ENCODE measurements around the gene URAD.
"Not testable (repeated sequence)": the region's sequence is repeated elsewhere in the genome, so short reads cannot be mapped to it uniquely, and the experiment has no call there.

Gene URAD

GRCh38 chr13:27966641-27967202, 21.8 kb downstream of the URAD start:
- Histone ChIP-seq H3K4me1 (ENCODE audit: low read length) (no peaks in the 10 kb centered on the region), H3K27ac (ENCODE audit: low read length) (no peak overlapping the region), H4K20me1 (ENCODE audit: insufficient read depth, low read length) (no peaks in the 10 kb centered on the region), H3K9ac (ENCODE audit: low read length) (no peak overlapping the region), H3K79me2 (ENCODE audit: low read length) (no peaks in the 10 kb centered on the region), H3K4me2 (ENCODE audit: low read length) (no peak overlapping the region), H2AFZ (ENCODE audit: low read depth, low read length) (no peak overlapping the region), H3K36me3 (replicated peaks; ENCODE audit: low read depth, low read length) (no peaks in the 10 kb centered on the region), H3K9me3 (ENCODE audit: insufficient read depth, low read length) (no peaks in the 10 kb centered on the region), H3K4me3 (ENCODE audit: low read length) (no peak overlapping the region), H3K27me3 (ENCODE audit: low read depth, low read length) (no peaks in the 10 kb centered on the region)
- no peak for TF ChIP-seq EZH2phosphoT487 (IDR thresholded peaks at IDR 0.05; ENCODE audit: low read depth)
- TF ChIP-seq, protein P1, sequence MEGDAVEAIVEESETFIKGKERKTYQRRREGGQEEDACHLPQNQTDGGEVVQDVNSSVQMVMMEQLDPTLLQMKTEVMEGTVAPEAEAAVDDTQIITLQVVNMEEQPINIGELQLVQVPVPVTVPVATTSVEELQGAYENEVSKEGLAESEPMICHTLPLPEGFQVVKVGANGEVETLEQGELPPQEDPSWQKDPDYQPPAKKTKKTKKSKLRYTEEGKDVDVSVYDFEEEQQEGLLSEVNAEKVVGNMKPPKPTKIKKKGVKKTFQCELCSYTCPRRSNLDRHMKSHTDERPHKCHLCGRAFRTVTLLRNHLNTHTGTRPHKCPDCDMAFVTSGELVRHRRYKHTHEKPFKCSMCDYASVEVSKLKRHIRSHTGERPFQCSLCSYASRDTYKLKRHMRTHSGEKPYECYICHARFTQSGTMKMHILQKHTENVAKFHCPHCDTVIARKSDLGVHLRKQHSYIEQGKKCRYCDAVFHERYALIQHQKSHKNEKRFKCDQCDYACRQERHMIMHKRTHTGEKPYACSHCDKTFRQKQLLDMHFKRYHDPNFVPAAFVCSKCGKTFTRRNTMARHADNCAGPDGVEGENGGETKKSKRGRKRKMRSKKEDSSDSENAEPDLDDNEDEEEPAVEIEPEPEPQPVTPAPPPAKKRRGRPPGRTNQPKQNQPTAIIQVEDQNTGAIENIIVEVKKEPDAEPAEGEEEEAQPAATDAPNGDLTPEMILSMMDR (IDR thresholded peaks at IDR 0.05; ENCODE audit: low read depth, low read length) = no peak

GRCh38 chr13:27965740-27966640, 22.5 kb downstream of the URAD start:
- no peaks in the 10 kb centered on the region for H4K20me1 ChIP-seq (ENCODE audit: insufficient read depth, low read length)
- no peak overlapping the region for H3K27ac ChIP-seq (ENCODE audit: low read length)
- no peak overlapping the region for H3K4me2 ChIP-seq (ENCODE audit: low read length)
- H2AFZ ChIP-seq (ENCODE audit: low read depth, low read length) = no peak overlapping the region
- H3K9me3 ChIP-seq (ENCODE audit: insufficient read depth, low read length) = no peaks in the 10 kb centered on the region
- no peaks in the 10 kb centered on the region for H3K27me3 ChIP-seq (ENCODE audit: low read depth, low read length)
- no peaks in the 10 kb centered on the region for H3K4me1 ChIP-seq (ENCODE audit: low read length)
- no peak overlapping the region for H3K9ac ChIP-seq (ENCODE audit: low read length)
- no peak overlapping the region for H3K4me3 ChIP-seq (ENCODE audit: low read length)
- TF ChIP-seq EZH2phosphoT487 (IDR thresholded peaks at IDR 0.05; ENCODE audit: low read depth) = no peak
- no peaks in the 10 kb centered on the region for H3K79me2 ChIP-seq (ENCODE audit: low read length)
- no peaks in the 10 kb centered on the region for H3K36me3 ChIP-seq (replicated peaks; ENCODE audit: low read depth, low read length)

GRCh38 chr13:27965343-27965739, 23.2 kb downstream of the URAD start:
- no peak overlapping the region for H3K9ac ChIP-seq (ENCODE audit: low read length)
- no peaks in the 10 kb centered on the region for H3K4me1 ChIP-seq (ENCODE audit: low read length)
- no peak overlapping the region for H3K4me2 ChIP-seq (ENCODE audit: low read length)

DNA sequence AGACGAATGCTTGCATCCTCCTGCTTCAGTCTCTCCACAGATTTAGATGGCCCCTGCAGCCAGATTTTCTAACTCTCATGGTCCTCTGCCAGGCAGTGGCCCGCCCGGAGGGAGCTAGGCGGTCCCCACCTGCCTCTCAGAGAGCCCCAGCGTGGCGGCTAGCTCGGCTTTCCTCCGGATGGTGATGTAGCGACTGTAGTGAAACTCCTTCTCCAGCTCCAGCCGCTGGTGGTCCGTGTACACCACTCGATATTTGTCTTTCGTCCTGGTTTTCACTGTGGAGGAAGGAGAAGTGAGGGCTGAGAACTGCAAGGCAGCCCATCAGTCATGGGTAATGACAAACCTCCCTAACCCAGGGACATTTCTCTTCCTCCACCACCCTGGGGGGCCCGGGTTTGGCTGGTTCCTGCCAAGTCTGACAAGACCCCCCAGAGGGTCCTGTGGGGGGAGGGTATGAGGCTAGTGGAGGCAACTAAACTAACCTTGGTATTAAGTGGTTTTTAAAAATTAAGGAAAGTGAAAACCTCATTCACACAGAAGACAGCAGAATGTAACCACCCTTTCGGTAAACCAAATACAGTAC, 23.7 kb downstream of the URAD start:
- Histone ChIP-seq H3K36me3 (replicated peaks; ENCODE audit: low read depth, low read length) (no peaks in the 10 kb centered on the region), H4K20me1 (ENCODE audit: insufficient read depth, low read length) (no peaks in the 10 kb centered on the region), H3K4me2 (ENCODE audit: low read length) (no peak overlapping the region), H3K9me3 (ENCODE audit: insufficient read depth, low read length) (no peaks in the 10 kb centered on the region), H3K79me2 (ENCODE audit: low read length) (no peaks in the 10 kb centered on the region), H3K4me3 (ENCODE audit: low read length) (no peak overlapping the region), H3K9ac (ENCODE audit: low read length) (no peak overlapping the region), H3K4me1 (ENCODE audit: low read length) (no peaks in the 10 kb centered on the region), H2AFZ (ENCODE audit: low read depth, low read length) (no peak overlapping the region), H3K27ac (ENCODE audit: low read length) (no peak overlapping the region), H3K27me3 (ENCODE audit: low read depth, low read length) (no peaks in the 10 kb centered on the region)
- TF ChIP-seq, protein P1 (IDR thresholded peaks at IDR 0.05; ENCODE audit: low read depth, low read length) = no peak
- TF ChIP-seq EZH2phosphoT487 (IDR thresholded peaks at IDR 0.05; ENCODE audit: low read depth) = no peak

More at GRCh38 chr13:27965343-27965739, 23.2 kb downstream of the URAD start:
- TF ChIP-seq, protein P1 (IDR thresholded peaks at IDR 0.05; ENCODE audit: low read depth, low read length) = no peak
- no peak for TF ChIP-seq EZH2phosphoT487 (IDR thresholded peaks at IDR 0.05; ENCODE audit: low read depth)
- Histone ChIP-seq H3K36me3 (replicated peaks; ENCODE audit: low read depth, low read length) (no peaks in the 10 kb centered on the region), H3K9me3 (ENCODE audit: insufficient read depth, low read length) (no peaks in the 10 kb centered on the region), H2AFZ (ENCODE audit: low read depth, low read length) (no peak overlapping the region), H3K79me2 (ENCODE audit: low read length) (no peaks in the 10 kb centered on the region), H3K27ac (ENCODE audit: low read length) (no peak overlapping the region), H4K20me1 (ENCODE audit: insufficient read depth, low read length) (no peaks in the 10 kb centered on the region), H3K27me3 (ENCODE audit: low read depth, low read length) (no peaks in the 10 kb centered on the region), H3K4me3 (ENCODE audit: low read length) (no peak overlapping the region)

DNA sequence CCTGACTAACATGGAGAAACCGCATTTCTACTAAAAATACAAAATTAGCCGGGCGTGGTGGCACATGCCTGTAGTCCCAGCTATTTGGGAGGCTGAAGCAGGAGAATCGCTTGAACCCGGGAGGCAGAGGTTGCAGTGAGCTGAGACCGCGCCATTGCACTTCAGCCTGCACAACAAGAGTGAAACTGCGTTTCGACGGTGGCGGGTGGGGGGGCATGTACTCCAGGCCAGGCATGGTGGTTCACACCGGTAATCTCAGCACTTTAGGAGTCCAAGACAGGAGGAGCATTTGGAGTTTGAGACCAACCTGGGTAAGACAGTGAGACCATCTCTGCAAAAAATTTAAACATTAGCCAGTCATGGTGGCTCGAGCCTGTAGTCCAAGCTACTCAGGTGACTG, 24.3 kb downstream of the URAD start:
- H3K27ac ChIP-seq (ENCODE audit: low read length); H3K79me2 ChIP-seq (ENCODE audit: low read length); H3K27me3 ChIP-seq (ENCODE audit: low read depth, low read length); H3K36me3 ChIP-seq (replicated peaks; ENCODE audit: low read depth, low read length); H3K4me2 ChIP-seq (ENCODE audit: low read length); H2AFZ ChIP-seq (ENCODE audit: low read depth, low read length); H3K9me3 ChIP-seq (ENCODE audit: insufficient read depth, low read length); H3K9ac ChIP-seq (ENCODE audit: low read length); H3K4me1 ChIP-seq (ENCODE audit: low read length); H4K20me1 ChIP-seq (ENCODE audit: insufficient read depth, low read length); H3K4me3 ChIP-seq (ENCODE audit: low read length): not testable (repeated sequence)
